ENCODE results near the gene HOXD8.

DNA sequence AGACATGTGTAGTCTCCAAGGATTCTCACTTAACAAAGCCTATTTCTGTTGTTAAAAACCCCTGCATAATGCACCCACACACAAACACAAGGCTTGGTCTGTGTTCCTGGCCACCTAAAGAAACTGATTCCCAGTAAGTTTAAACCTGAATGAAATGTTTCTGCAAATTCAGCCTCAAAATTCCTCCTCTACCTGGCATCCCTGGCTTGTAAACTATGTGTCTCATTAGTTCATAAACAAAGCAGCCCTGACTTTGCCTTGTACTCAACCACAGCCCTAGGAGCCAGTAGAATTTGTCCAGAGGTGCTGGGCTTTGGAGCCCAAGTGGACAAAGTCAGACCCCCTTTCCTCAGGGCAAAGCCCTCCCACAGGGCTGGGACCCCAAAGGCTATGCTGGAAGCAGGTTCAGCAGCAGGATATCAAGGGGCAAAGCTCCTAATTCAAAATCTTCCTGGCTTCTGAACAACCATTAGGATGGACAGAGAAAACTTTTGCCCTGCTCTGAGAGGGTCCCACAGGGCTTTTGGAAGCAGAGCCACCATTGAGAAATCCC is 39.6 kb upstream of the HOXD8 start:
- TF ChIP-seq, protein P1, sequence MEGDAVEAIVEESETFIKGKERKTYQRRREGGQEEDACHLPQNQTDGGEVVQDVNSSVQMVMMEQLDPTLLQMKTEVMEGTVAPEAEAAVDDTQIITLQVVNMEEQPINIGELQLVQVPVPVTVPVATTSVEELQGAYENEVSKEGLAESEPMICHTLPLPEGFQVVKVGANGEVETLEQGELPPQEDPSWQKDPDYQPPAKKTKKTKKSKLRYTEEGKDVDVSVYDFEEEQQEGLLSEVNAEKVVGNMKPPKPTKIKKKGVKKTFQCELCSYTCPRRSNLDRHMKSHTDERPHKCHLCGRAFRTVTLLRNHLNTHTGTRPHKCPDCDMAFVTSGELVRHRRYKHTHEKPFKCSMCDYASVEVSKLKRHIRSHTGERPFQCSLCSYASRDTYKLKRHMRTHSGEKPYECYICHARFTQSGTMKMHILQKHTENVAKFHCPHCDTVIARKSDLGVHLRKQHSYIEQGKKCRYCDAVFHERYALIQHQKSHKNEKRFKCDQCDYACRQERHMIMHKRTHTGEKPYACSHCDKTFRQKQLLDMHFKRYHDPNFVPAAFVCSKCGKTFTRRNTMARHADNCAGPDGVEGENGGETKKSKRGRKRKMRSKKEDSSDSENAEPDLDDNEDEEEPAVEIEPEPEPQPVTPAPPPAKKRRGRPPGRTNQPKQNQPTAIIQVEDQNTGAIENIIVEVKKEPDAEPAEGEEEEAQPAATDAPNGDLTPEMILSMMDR (IDR thresholded peaks at IDR 0.05), result no peak
- TF ChIP-seq POLR2A (IDR thresholded peaks at IDR 0.05), result no peak

All from ovary (tissue), 3 donors.